T-helper 2 cell treated with Interferon-gamma antibody and Interleukin-4, amounts not matched to agents 5 μg/mL and 100 μg/mL, for 36 hours (primary cell): ENCODE measurements around the gene TRPM3.
A peak's percentile ranks its signal among the peaks of the same experiment; 100 is the strongest.

Experiments
- DNase-seq: peaks from one replicate; pipeline ENCODE4 v3.0.0; 2021; ENCODE audit warnings: low spot score
- H3K27ac Mint-ChIP-seq: one replicate; pipeline ENCODE4 v1.8.0; 2021; ENCODE audit warnings: mild to moderate bottlenecking, mixed read lengths
- H3K27me3 Mint-ChIP-seq: one replicate; pipeline ENCODE4 v1.8.0; 2021; ENCODE audit warnings: low read depth, mixed read lengths
- H3K36me3 Mint-ChIP-seq: one replicate; pipeline ENCODE4 v1.8.0; 2021; ENCODE audit warnings: low read depth, mixed read lengths
- H3K4me1 Mint-ChIP-seq: one replicate; pipeline ENCODE4 v1.8.0; 2021; ENCODE audit warnings: low read depth, mixed read lengths
- H3K4me3 Mint-ChIP-seq: one replicate; pipeline ENCODE4 v1.8.0; 2022; ENCODE audit warnings: mild to moderate bottlenecking, moderate library complexity, mixed read lengths
- H3K9me3 Mint-ChIP-seq: one replicate; pipeline ENCODE4 v1.8.0; 2021; ENCODE audit warnings: mixed read lengths

TRPM3 gene

GRCh38 chr9:70529377-70529776, 592.0 kb downstream of the TRPM3 start:
- H3K4me3 Mint-ChIP-seq: no peak overlapping the region
- no peaks in the 10 kb centered on the region for H3K27me3 Mint-ChIP-seq
- DNase-seq: no peak
- H3K9me3 Mint-ChIP-seq: peaks cover 16% of the 10 kb centered on the region
- H3K4me1 Mint-ChIP-seq: peaks cover 22% of the 10 kb centered on the region
- no peak overlapping the region for H3K27ac Mint-ChIP-seq
- H3K36me3 Mint-ChIP-seq: peaks cover 3% of the 10 kb centered on the region

- Mint-ChIP-seq H3K4me3 (no peak overlapping the region), H3K27ac (no peak overlapping the region), H3K9me3 (peaks cover 27% of the 10 kb centered on the region), H3K4me1 (peaks cover 14% of the 10 kb centered on the region), H3K27me3 (no peaks in the 10 kb centered on the region), H3K36me3 (peaks cover 3% of the 10 kb centered on the region)
- no peak for DNase-seq
Measured at GRCh38 chr9:70526902-70527301, 594.5 kb downstream of the TRPM3 start.

- Mint-ChIP-seq H3K27ac (no peak overlapping the region), H3K9me3 (peaks cover 27% of the 10 kb centered on the region), H3K4me1 (peaks cover 16% of the 10 kb centered on the region), H3K36me3 (peaks cover 3% of the 10 kb centered on the region), H3K27me3 (no peaks in the 10 kb centered on the region), H3K4me3 (no peak overlapping the region)
- DNase-seq: no peak
Measured at GRCh38 chr9:70525519-70525918, 595.9 kb downstream of the TRPM3 start.

DNA sequence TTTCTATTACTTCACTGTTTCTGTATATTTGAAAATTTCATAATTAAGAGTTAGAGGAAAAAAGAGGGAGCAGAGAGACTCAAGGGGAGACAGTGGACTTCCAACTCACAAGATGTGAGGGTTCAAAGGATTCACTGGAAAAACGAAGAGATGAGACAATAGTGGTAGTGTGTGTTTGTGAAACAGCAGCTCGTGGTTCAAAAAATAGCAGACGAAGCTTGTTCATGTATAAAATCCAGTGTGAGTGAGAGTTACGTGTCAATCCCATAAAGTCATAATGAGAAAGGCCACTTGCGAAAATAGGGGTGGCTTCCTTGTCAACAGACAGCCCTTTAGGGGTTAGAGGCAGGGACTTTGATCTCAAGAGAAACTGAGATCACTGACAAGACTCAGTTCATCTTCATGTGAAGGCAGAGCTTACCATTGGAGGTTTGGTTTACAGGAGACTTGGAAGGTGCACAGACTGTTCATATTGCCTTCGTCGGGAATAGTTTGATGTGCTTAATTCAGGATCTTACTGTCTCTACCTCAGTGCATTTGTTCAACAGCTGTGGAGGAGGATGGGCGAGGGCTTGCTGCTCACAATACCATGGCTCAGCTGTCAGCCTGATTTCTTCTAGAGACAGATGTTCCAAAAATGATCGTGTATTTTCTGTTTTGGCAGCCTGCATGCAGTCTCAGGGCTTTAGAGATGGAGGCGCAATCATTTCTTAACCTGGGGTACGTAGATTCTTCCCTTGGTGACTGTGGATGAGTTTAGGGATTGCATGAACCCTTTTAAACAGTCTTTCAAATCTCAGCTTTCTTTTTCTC, 601.3 kb downstream of the TRPM3 start:
- peaks cover 30% of the 10 kb centered on the region for H3K4me1 Mint-ChIP-seq
- peak overlapping the region; percentile 47 for H3K27ac Mint-ChIP-seq
- DNase-seq: peak; percentile 53
- H3K4me3 Mint-ChIP-seq: peak overlapping the region; percentile 65
- H3K36me3 Mint-ChIP-seq: no peaks in the 10 kb centered on the region
- peaks cover 18% of the 10 kb centered on the region for H3K9me3 Mint-ChIP-seq
- no peaks in the 10 kb centered on the region for H3K27me3 Mint-ChIP-seq

- Mint-ChIP-seq H3K27ac (no peak overlapping the region), H3K9me3 (no peaks in the 10 kb centered on the region), H3K4me3 (no peak overlapping the region), H3K27me3 (no peaks in the 10 kb centered on the region), H3K36me3 (no peaks in the 10 kb centered on the region), H3K4me1 (peaks cover 28% of the 10 kb centered on the region)
- DNase-seq: no peak
Measured at GRCh38 chr9:70517926-70518610, 603.4 kb downstream of the TRPM3 start.

- Mint-ChIP-seq H3K9me3 (no peaks in the 10 kb centered on the region), H3K4me3 (no peak overlapping the region), H3K27me3 (no peaks in the 10 kb centered on the region), H3K4me1 (peaks cover 9% of the 10 kb centered on the region), H3K36me3 (no peaks in the 10 kb centered on the region), H3K27ac (no peak overlapping the region)
- DNase-seq: no peak
Measured at GRCh38 chr9:70514273-70514672, 607.1 kb downstream of the TRPM3 start.

DNA sequence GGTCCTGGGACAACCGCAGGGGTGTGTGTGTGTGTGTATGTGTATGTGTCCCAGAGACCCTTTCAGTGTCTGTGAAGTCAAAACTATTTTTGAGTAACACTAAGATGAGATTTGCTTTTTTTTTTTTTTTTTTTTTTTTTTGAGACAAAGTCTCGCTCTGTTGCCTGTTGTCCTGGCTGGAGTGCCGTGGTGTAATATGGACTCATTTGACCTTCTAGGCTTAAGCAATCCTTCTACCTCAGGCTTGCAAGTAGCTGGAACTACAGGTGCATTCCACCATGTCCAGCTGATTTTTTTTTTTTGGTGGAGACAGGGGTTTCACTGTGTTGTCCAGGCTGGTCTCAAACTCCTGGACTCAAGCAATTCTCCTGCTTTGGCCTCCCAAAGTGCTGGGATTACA, 609.6 kb downstream of the TRPM3 start:
- H3K4me1 Mint-ChIP-seq: no peaks in the 10 kb centered on the region
- no peak overlapping the region for H3K4me3 Mint-ChIP-seq
- no peaks in the 10 kb centered on the region for H3K9me3 Mint-ChIP-seq
- H3K27ac Mint-ChIP-seq: no peak overlapping the region
- no peak for DNase-seq
- no peaks in the 10 kb centered on the region for H3K27me3 Mint-ChIP-seq
- H3K36me3 Mint-ChIP-seq: no peaks in the 10 kb centered on the region

DNA sequence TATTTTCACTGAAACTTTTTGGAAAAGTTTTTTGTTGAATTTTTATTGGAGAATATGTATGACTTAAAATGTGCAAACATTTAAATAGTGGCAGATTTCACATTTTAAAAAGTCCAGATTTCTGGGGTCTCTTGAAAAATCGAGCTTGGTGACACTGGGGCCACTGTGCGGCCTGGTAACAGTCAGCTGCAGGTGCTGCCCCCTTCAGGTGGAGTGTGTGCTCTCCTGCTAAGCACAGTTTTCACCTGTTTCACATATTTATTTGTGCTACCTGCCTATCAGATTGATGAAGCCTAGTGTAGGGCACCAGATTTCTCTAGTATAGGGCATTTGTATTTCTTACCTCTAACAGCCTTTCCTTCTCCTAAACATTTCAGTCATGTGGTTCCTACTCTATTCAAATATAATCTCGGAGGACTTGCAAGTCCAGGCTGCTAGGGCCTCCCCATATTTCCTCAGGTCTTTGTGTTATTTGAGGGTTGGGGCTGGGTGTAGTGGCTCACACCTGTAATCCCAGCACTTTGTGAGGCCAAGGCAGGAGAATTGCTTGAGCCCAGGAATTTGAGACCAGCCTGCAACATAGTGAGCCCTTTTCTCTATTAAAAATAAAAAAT, 611.2 kb downstream of the TRPM3 start:
- Mint-ChIP-seq H3K4me3 (no peak overlapping the region), H3K27ac (no peak overlapping the region), H3K4me1 (no peaks in the 10 kb centered on the region), H3K36me3 (no peaks in the 10 kb centered on the region), H3K9me3 (no peaks in the 10 kb centered on the region), H3K27me3 (no peaks in the 10 kb centered on the region)
- DNase-seq: no peak

- H3K36me3 Mint-ChIP-seq: no peaks in the 10 kb centered on the region
- H3K4me1 Mint-ChIP-seq: no peaks in the 10 kb centered on the region
- H3K9me3 Mint-ChIP-seq: no peaks in the 10 kb centered on the region
- H3K27ac Mint-ChIP-seq: no peak overlapping the region
- DNase-seq: no peak
- H3K27me3 Mint-ChIP-seq: no peaks in the 10 kb centered on the region
- H3K4me3 Mint-ChIP-seq: no peak overlapping the region
Measured at GRCh38 chr9:70506159-70506558, 615.3 kb downstream of the TRPM3 start.

DNA sequence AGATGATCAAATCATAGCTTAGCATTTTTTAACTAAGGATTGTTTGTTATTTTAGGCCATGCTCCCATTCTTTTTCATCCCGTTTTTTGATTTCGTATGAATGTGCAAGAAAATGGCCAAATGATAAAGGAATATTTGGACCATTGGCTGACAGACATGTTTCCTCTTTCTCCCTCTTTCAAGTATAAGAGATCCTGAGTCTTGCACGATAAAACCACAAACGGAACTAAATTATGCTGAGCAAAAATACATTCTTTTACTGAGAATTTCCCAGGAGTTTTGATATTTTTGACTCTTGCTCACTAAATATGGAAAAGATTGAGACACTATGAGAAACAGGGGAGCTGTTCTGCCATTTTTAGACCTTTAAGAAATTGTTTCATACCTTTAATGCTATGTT, 616.6 kb downstream of the TRPM3 start:
- no peaks in the 10 kb centered on the region for H3K27me3 Mint-ChIP-seq

GRCh38 chr9:70502690-70503089, 618.7 kb downstream of the TRPM3 start:
- no peak for DNase-seq
- Mint-ChIP-seq H3K4me3 (no peak overlapping the region), H3K36me3 (no peaks in the 10 kb centered on the region), H3K4me1 (no peaks in the 10 kb centered on the region), H3K9me3 (no peaks in the 10 kb centered on the region), H3K27ac (no peak overlapping the region), H3K27me3 (no peaks in the 10 kb centered on the region)

More for the DNA sequence above, 616.6 kb downstream of the TRPM3 start:
- Mint-ChIP-seq H3K27ac (no peak overlapping the region), H3K36me3 (no peaks in the 10 kb centered on the region), H3K4me3 (no peak overlapping the region), H3K9me3 (no peaks in the 10 kb centered on the region), H3K4me1 (no peaks in the 10 kb centered on the region)
- DNase-seq: no peak

DNA sequence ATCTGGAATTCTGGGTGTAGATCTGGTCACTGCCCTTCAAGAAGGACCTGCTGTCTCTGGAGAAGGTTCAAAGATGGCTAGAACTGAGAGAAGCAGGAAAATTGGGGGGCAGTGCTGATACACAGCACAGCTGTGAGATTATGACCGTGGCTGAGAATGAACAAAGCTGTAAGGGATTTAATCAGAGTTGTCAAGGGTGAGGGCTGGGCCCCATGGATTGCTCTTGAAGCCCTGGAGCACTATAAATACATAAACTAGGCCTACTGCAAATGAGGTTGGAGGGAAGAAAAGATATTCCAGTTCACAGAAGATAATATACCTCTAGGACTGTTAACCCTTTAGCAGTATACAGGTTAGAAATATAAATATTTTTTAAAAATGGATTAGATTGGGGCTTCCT, 620.6 kb downstream of the TRPM3 start:
- H3K27ac Mint-ChIP-seq: no peak overlapping the region
- H3K4me3 Mint-ChIP-seq: no peak overlapping the region
- no peak for DNase-seq
- H3K4me1 Mint-ChIP-seq: no peaks in the 10 kb centered on the region
- H3K36me3 Mint-ChIP-seq: no peaks in the 10 kb centered on the region
- no peaks in the 10 kb centered on the region for H3K27me3 Mint-ChIP-seq
- H3K9me3 Mint-ChIP-seq: no peaks in the 10 kb centered on the region

DNA sequence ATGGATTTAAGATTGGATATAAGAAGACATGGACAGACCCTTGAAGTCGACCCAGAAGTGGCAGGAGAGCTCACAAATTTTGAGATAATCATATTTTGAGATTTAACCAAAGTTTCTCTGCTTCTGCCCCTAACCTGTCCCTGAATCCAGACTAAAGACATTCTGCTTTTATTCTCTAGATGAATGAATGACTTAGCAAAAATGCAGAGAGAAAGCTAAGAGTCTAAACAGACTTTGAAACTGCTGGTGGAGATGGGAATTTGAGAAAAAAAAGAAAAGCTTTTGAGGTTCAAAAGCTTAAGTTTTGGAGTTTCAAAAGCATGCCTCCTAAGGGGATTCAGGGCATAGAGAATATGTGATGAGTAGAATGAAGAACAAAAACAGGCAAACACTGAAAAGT, 621.8 kb downstream of the TRPM3 start:
- Mint-ChIP-seq H3K27ac (no peak overlapping the region), H3K36me3 (no peaks in the 10 kb centered on the region), H3K4me3 (no peak overlapping the region), H3K9me3 (no peaks in the 10 kb centered on the region), H3K4me1 (peaks cover 8% of the 10 kb centered on the region), H3K27me3 (no peaks in the 10 kb centered on the region)
- DNase-seq: no peak

- Mint-ChIP-seq H3K9me3 (no peaks in the 10 kb centered on the region), H3K27ac (no peak overlapping the region), H3K27me3 (no peaks in the 10 kb centered on the region), H3K4me1 (peaks cover 13% of the 10 kb centered on the region), H3K4me3 (no peak overlapping the region), H3K36me3 (no peaks in the 10 kb centered on the region)
- no peak for DNase-seq
Measured at GRCh38 chr9:70498866-70499265, 622.6 kb downstream of the TRPM3 start.
